WTC11 (cell line): ENCODE measurements around the gene FAM32A. TPM values are rescaled to one million over a fixed set of nuclear protein-coding genes. Genes with fewer than 3 reads are reported as not detected.

ENCODE experiments used
- ATAC-seq: fragments of 200-7000 bp; cut with Tn5 transposase; 2 replicates; pipeline ENCODE4 v1.10.0; 2021; ENCODE audit warnings: mild to moderate bottlenecking, moderate library complexity
- CTCF ChIA-PET: fragments of 300-600 bp; sonication (Branson Sonifier 250); formaldehyde crosslinking; loops from one replicate; lab custom pipeline; 2021; ENCODE audit warnings: antibody characterized with exemption; lab: Charles Lee
- POLR2A ChIA-PET: fragments of 350-600 bp; sonication (Branson Sonifier 250); formaldehyde crosslinking; loops from one replicate; lab custom pipeline; 2021; ENCODE audit warnings: antibody characterized with exemption; lab: Charles Lee
- DNase-seq: peaks from one replicate; pipeline ENCODE4 v3.0.0; 2021; ENCODE audit warnings: low spot score
- H3K27ac Mint-ChIP-seq: 2 replicates; pipeline ENCODE4 v1.8.0; 2021; ENCODE audit warnings: mixed read lengths
- H3K27me3 Mint-ChIP-seq: 2 replicates; pipeline ENCODE4 v1.8.0; 2021; ENCODE audit warnings: low read depth, mild to moderate bottlenecking, moderate library complexity, mixed read lengths
- H3K36me3 Mint-ChIP-seq: 2 replicates; pipeline ENCODE4 v1.8.0; 2021; ENCODE audit warnings: mixed read lengths
- H3K4me1 Mint-ChIP-seq: 2 replicates; pipeline ENCODE4 v1.8.0; 2022; ENCODE audit warnings: mixed read lengths
- H3K4me3 Mint-ChIP-seq: 2 replicates; pipeline ENCODE4 v1.8.0; 2021; ENCODE audit warnings: mild to moderate bottlenecking, moderate library complexity, mixed read lengths
- H3K9me3 Mint-ChIP-seq: 2 replicates; pipeline ENCODE4 v1.8.0; 2021; ENCODE audit warnings: mixed read lengths
- CDX4 ChIP-seq: fragments of 250-450 bp; sonication (Bioruptor Pico); IDR thresholded peaks from 2 replicates; pipeline ENCODE4 v1.9.0; 2021; ENCODE audit warnings: moderate library complexity, mild to moderate bottlenecking, inconsistent platforms, borderline replicate concordance
- CREB1 ChIP-seq: sonication (generic); formaldehyde crosslinking; IDR thresholded peaks from 2 replicates; pipeline ENCODE4 v1.8.0; 2023; ENCODE audit warnings: mild to moderate bottlenecking, missing genetic modification reagents
- FOXJ3 ChIP-seq: sonication (generic); formaldehyde crosslinking; IDR thresholded peaks from 2 replicates; pipeline ENCODE4 v1.9.0; 2021; ENCODE audit warnings: missing genetic modification reagents, mild to moderate bottlenecking, borderline replicate concordance
- FOXK1 ChIP-seq: sonication (generic); formaldehyde crosslinking; IDR thresholded peaks from 2 replicates; pipeline ENCODE4 v1.8.0; 2022; ENCODE audit warnings: mild to moderate bottlenecking, moderate library complexity, missing genetic modification reagents
- GABPB1 ChIP-seq: sonication (generic); formaldehyde crosslinking; IDR thresholded peaks from 2 replicates; pipeline ENCODE4 v1.8.1; 2023; ENCODE audit warnings: mild to moderate bottlenecking, missing genetic modification reagents
- HMGA2 ChIP-seq: fragments of 250-450 bp; sonication (Bioruptor Pico); IDR thresholded peaks from 2 replicates; pipeline ENCODE4 v1.4.0; 2021; ENCODE audit warnings: mild to moderate bottlenecking, moderate library complexity
- NFYB ChIP-seq: sonication (generic); formaldehyde crosslinking; conservative IDR thresholded peaks from 2 replicates; pipeline ENCODE4 v1.8.0; 2022; ENCODE audit warnings: low read depth, missing genetic modification reagents
- NR1H2 ChIP-seq: sonication (generic); formaldehyde crosslinking; IDR thresholded peaks from 2 replicates; pipeline ENCODE4 v1.9.0; 2021; ENCODE audit warnings: mild to moderate bottlenecking, moderate library complexity, missing genetic modification reagents
- SMAD4 ChIP-seq: sonication (generic); formaldehyde crosslinking; IDR thresholded peaks from 2 replicates; pipeline ENCODE4 v1.8.0; 2022; ENCODE audit warnings: mild to moderate bottlenecking, missing genetic modification reagents
- TCF7 ChIP-seq: sonication (generic); formaldehyde crosslinking; IDR thresholded peaks from 2 replicates; pipeline ENCODE4 v1.8.0; 2022; ENCODE audit warnings: mild to moderate bottlenecking, low read depth, missing genetic modification reagents, moderate library complexity
- TEAD4 ChIP-seq: sonication (generic); formaldehyde crosslinking; IDR thresholded peaks from 2 replicates; pipeline ENCODE4 v1.8.0; 2022; ENCODE audit warnings: mild to moderate bottlenecking, missing genetic modification reagents
- TP53 ChIP-seq: sonication (generic); formaldehyde crosslinking; IDR thresholded peaks from 2 replicates; pipeline ENCODE4 v1.8.1; 2023; ENCODE audit warnings: mild to moderate bottlenecking, missing genetic modification reagents
- USF1 ChIP-seq: sonication (generic); formaldehyde crosslinking; IDR thresholded peaks from 2 replicates; pipeline ENCODE4 v1.8.0; 2022; ENCODE audit warnings: mild to moderate bottlenecking, missing genetic modification reagents
- USF2 ChIP-seq: sonication (generic); formaldehyde crosslinking; IDR thresholded peaks from 2 replicates; pipeline ENCODE4 v1.8.1; 2023; ENCODE audit warnings: mild to moderate bottlenecking, missing genetic modification reagents, moderate library complexity
- ZNF138 ChIP-seq: sonication (generic); formaldehyde crosslinking; conservative IDR thresholded peaks from 2 replicates; pipeline ENCODE4 v1.8.1; 2022; ENCODE audit warnings: mild to moderate bottlenecking, moderate library complexity, missing genetic modification reagents
- ZNF263 ChIP-seq: sonication (generic); formaldehyde crosslinking; IDR thresholded peaks from 2 replicates; pipeline ENCODE4 v1.8.1; 2022; ENCODE audit warnings: low read depth, mild to moderate bottlenecking, moderate library complexity, missing genetic modification reagents
- ZNF416 ChIP-seq: fragments of 250-450 bp; sonication (Bioruptor Pico); IDR thresholded peaks from 2 replicates; pipeline ENCODE4 v1.9.0; 2021; ENCODE audit warnings: mild to moderate bottlenecking, inconsistent platforms
- ZNF671 ChIP-seq: fragments of 250-450 bp; sonication (Bioruptor Pico); IDR thresholded peaks from 2 replicates; pipeline ENCODE4 v1.8.0; 2021; ENCODE audit warnings: mild to moderate bottlenecking
- total RNA-seq: library from RNA; stranded (reverse); gene quantifications from 3 replicates; pipeline ENCODE4 v1.2.3, GENCODE V29; 2021
- TF ChIP-seq, protein P1 (sequence below): fragments of 250-450 bp; sonication (Bioruptor Pico); IDR thresholded peaks from 2 replicates; pipeline ENCODE4 v2.1.2; 2022; ENCODE audit warnings: mild to moderate bottlenecking, moderate library complexity
- TF ChIP-seq, protein P2 (sequence below): sonication (generic); formaldehyde crosslinking; IDR thresholded peaks from 2 replicates; pipeline ENCODE4 v1.8.1; 2022; ENCODE audit warnings: mild to moderate bottlenecking, moderate library complexity, missing genetic modification reagents
- TF ChIP-seq, protein P3 (sequence below): fragments of 250-450 bp; sonication (Bioruptor Pico); IDR thresholded peaks from 2 replicates; pipeline ENCODE4 v1.9.0; 2021; ENCODE audit warnings: mild to moderate bottlenecking

The FAM32A gene
- total RNA-seq, 1 experiment from 2014 or later: 62.2 TPM

GRCh38 chr19:16168465-16169081, 16.6 kb upstream of the FAM32A start:
- TF ChIP-seq CDX4 (CRISPR knock-in tag) (no peak), USF1 (CRISPR knock-in tag) (peak; percentile 65), FOXJ3 (CRISPR knock-in tag) (no peak), USF2 (CRISPR knock-in tag) (peak; percentile 71), NFYB (CRISPR knock-in tag) (no peak)
- TF ChIP-seq, protein P1, sequence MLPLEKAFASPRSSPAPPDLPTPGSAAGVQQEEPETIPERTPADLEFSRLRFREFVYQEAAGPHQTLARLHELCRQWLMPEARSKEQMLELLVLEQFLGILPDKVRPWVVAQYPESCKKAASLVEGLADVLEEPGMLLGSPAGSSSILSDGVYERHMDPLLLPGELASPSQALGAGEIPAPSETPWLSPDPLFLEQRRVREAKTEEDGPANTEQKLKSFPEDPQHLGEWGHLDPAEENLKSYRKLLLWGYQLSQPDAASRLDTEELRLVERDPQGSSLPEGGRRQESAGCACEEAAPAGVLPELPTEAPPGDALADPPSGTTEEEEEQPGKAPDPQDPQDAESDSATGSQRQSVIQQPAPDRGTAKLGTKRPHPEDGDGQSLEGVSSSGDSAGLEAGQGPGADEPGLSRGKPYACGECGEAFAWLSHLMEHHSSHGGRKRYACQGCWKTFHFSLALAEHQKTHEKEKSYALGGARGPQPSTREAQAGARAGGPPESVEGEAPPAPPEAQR (CRISPR knock-in tag): no peak
- ATAC-seq (no peak), DNase-seq (no peak)
- ChIA-PET POLR2A (interaction anchor here (0.7 kb wide), 1 partner anchor 1060 kb away, joined by 3 read pairs; no protein-coding TSS in a partner anchor), CTCF (interaction anchor here (2.2 kb wide), 1 partner anchor 17 kb away, joined by 9 read pairs; the partner anchor contains the start of gene FAM32A)
- H3K36me3 Mint-ChIP-seq: no peaks in the 10 kb centered on the region
- H3K4me3 Mint-ChIP-seq: no peak overlapping the region
- no peak overlapping the region for H3K27ac Mint-ChIP-seq
- H3K9me3 Mint-ChIP-seq: no peaks in the 10 kb centered on the region
- no peaks in the 10 kb centered on the region for H3K4me1 Mint-ChIP-seq
- H3K27me3 Mint-ChIP-seq: peaks cover 5% of the 10 kb centered on the region

- Mint-ChIP-seq H3K4me3 (no peak overlapping the region), H3K27me3 (peaks cover 5% of the 10 kb centered on the region), H3K36me3 (no peaks in the 10 kb centered on the region), H3K27ac (no peak overlapping the region), H3K9me3 (peaks cover 2% of the 10 kb centered on the region; the same call in 1 of the 2 replicates), H3K4me1 (no peaks in the 10 kb centered on the region)
- ATAC-seq (no peak), DNase-seq (no peak)
- ChIA-PET CTCF (interaction anchor here (0.7 to 2.2 kb wide), 3 partner anchors 15 to 184 kb away, joined by 3 to 9 read pairs (median 3); partner anchors contain the start of gene FAM32A), POLR2A (no interaction called here)
- no peak for TF ChIP-seq TP53 (CRISPR knock-in tag)
- no peak for TF ChIP-seq CREB1 (CRISPR knock-in tag)
- no peak for TF ChIP-seq FOXK1 (CRISPR knock-in tag)
- no peak for TF ChIP-seq TEAD4 (CRISPR knock-in tag)
- TF ChIP-seq ZNF138 (CRISPR knock-in tag): no peak
- TF ChIP-seq, protein P2, sequence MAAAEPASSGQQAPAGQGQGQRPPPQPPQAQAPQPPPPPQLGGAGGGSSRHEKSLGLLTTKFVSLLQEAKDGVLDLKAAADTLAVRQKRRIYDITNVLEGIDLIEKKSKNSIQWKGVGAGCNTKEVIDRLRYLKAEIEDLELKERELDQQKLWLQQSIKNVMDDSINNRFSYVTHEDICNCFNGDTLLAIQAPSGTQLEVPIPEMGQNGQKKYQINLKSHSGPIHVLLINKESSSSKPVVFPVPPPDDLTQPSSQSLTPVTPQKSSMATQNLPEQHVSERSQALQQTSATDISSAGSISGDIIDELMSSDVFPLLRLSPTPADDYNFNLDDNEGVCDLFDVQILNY (CRISPR knock-in tag): no peak
- no peak for TF ChIP-seq TCF7 (CRISPR knock-in tag)
- no peak for TF ChIP-seq SMAD4 (CRISPR knock-in tag)
- no peak for TF ChIP-seq HMGA2 (CRISPR knock-in tag)
- no peak for TF ChIP-seq ZNF671 (CRISPR knock-in tag)
- no peak for TF ChIP-seq GABPB1 (CRISPR knock-in tag)
- no peak for TF ChIP-seq NR1H2 (CRISPR knock-in tag)
- TF ChIP-seq, protein P3, sequence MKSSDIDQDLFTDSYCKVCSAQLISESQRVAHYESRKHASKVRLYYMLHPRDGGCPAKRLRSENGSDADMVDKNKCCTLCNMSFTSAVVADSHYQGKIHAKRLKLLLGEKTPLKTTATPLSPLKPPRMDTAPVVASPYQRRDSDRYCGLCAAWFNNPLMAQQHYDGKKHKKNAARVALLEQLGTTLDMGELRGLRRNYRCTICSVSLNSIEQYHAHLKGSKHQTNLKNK: no peak
- TF ChIP-seq ZNF263 (CRISPR knock-in tag): no peak
- no peak for TF ChIP-seq ZNF416 (CRISPR knock-in tag)
These were observed 15.1 kb upstream of the FAM32A start for GRCh38 chr19:16170134-16170533.
